KMS-11 (cell line): Measurements from ENCODE around the gene SERPINA10.

ENCODE experiments used
- H2AFZ ChIP-seq: fragments of 200-600 bp; sonication (generic); 2 replicates; pipeline ENCODE4 v1.6.1; 2016; ENCODE audit warnings: antibody characterized with exemption, mixed run types, low read depth
- H3K27ac ChIP-seq: fragments of 200-600 bp; sonication (generic); 2 replicates; pipeline ENCODE4 v1.6.1; 2016; ENCODE audit warnings: mild to moderate bottlenecking, mixed run types
- H3K27me3 ChIP-seq: fragments of 200-600 bp; sonication (generic); 2 replicates; pipeline ENCODE4 v1.6.1; 2017; ENCODE audit warnings: mild to moderate bottlenecking, low read depth, mixed run types, moderate library complexity; ENCODE audit not compliant: insufficient read depth
- H3K36me3 ChIP-seq: fragments of 200-600 bp; sonication (generic); 2 replicates; pipeline ENCODE4 v1.6.1; 2017; ENCODE audit warnings: mild to moderate bottlenecking, mixed run types; ENCODE audit not compliant: insufficient read depth
- H3K4me1 ChIP-seq: fragments of 200-600 bp; sonication (generic); 2 replicates; pipeline ENCODE4 v1.6.1; 2016; ENCODE audit warnings: mild to moderate bottlenecking, low read depth, mixed run types; ENCODE audit not compliant: poor library complexity, severe bottlenecking
- H3K4me2 ChIP-seq: fragments of 200-600 bp; sonication (generic); 2 replicates; pipeline ENCODE4 v1.7.0; 2016; ENCODE audit warnings: mild to moderate bottlenecking, mixed run types
- H3K4me3 ChIP-seq: fragments of 200-600 bp; sonication (generic); IDR thresholded peaks from 2 replicates; pipeline ENCODE4 v1.6.1; 2017; ENCODE audit warnings: low read depth, low read length, mixed read lengths; ENCODE audit not compliant: insufficient read depth
- H3K79me2 ChIP-seq: fragments of 200-600 bp; sonication (generic); 2 replicates; pipeline ENCODE4 v1.6.1; 2016; ENCODE audit warnings: low read depth, mixed run types; ENCODE audit not compliant: insufficient read depth
- H3K9ac ChIP-seq: fragments of 200-600 bp; sonication (generic); 2 replicates; pipeline ENCODE4 v1.6.1; 2016; ENCODE audit warnings: mild to moderate bottlenecking, mixed run types
- H4K20me1 ChIP-seq: fragments of 200-600 bp; sonication (generic); 2 replicates; pipeline ENCODE4 v1.6.1; 2016; ENCODE audit warnings: mild to moderate bottlenecking, mixed run types; ENCODE audit not compliant: insufficient read depth
- CTCF ChIP-seq: fragments of 200-600 bp; sonication (generic); conservative IDR thresholded peaks from 2 replicates; pipeline ENCODE4 v1.6.1; 2017; ENCODE audit warnings: low read depth, mild to moderate bottlenecking, antibody characterized with exemption, low read length, moderate library complexity, mixed read lengths

SERPINA10 gene

GRCh38 chr14:94332063-94332583 lies 39.1 kb upstream of the SERPINA10 start:
- Histone ChIP-seq H3K4me2 (no peak overlapping the region), H3K79me2 (no peaks in the 10 kb centered on the region), H4K20me1 (no peaks in the 10 kb centered on the region), H3K27me3 (no peaks in the 10 kb centered on the region), H3K4me1 (peaks cover 2% of the 10 kb centered on the region), H3K9ac (no peak overlapping the region), H3K4me3 (no peak overlapping the region), H3K36me3 (no peaks in the 10 kb centered on the region), H2AFZ (no peak overlapping the region), H3K27ac (no peak overlapping the region)
- no peak for TF ChIP-seq CTCF

- no peaks in the 10 kb centered on the region for H4K20me1 ChIP-seq
- H3K27ac ChIP-seq = no peak overlapping the region
- no peaks in the 10 kb centered on the region for H3K4me1 ChIP-seq
- no peak overlapping the region for H3K9ac ChIP-seq
- no peak overlapping the region for H2AFZ ChIP-seq
- H3K79me2 ChIP-seq = no peaks in the 10 kb centered on the region
- H3K36me3 ChIP-seq = no peaks in the 10 kb centered on the region
- TF ChIP-seq CTCF = no peak
- H3K4me2 ChIP-seq = no peak overlapping the region
- H3K4me3 ChIP-seq = no peak overlapping the region
- no peaks in the 10 kb centered on the region for H3K27me3 ChIP-seq
Measured at GRCh38 chr14:94331462-94331861, 38.4 kb upstream of the SERPINA10 start.

- Histone ChIP-seq H3K4me1 (no peaks in the 10 kb centered on the region), H2AFZ (no peak overlapping the region), H3K36me3 (no peaks in the 10 kb centered on the region), H3K4me2 (no peak overlapping the region), H3K27me3 (no peaks in the 10 kb centered on the region), H3K9ac (no peak overlapping the region), H4K20me1 (no peaks in the 10 kb centered on the region), H3K27ac (no peak overlapping the region), H3K79me2 (no peaks in the 10 kb centered on the region), H3K4me3 (no peak overlapping the region)
- TF ChIP-seq CTCF = no peak
Measured at GRCh38 chr14:94330857-94331256, 37.8 kb upstream of the SERPINA10 start.

- no peak overlapping the region for H3K4me3 ChIP-seq
- no peaks in the 10 kb centered on the region for H3K79me2 ChIP-seq
- no peaks in the 10 kb centered on the region for H4K20me1 ChIP-seq
- no peak for TF ChIP-seq CTCF
- H3K4me2 ChIP-seq = no peak overlapping the region
- no peak overlapping the region for H2AFZ ChIP-seq
- no peaks in the 10 kb centered on the region for H3K27me3 ChIP-seq
- no peak overlapping the region for H3K9ac ChIP-seq
- H3K4me1 ChIP-seq = no peaks in the 10 kb centered on the region
- no peaks in the 10 kb centered on the region for H3K36me3 ChIP-seq
- no peak overlapping the region for H3K27ac ChIP-seq
Measured at GRCh38 chr14:94330432-94330831, 37.4 kb upstream of the SERPINA10 start.
